Panc1 (cell line): ENCODE results near the gene LRRC41. TPM values are rescaled to one million over a fixed set of nuclear protein-coding genes. Genes with fewer than 3 reads are reported as not detected.

ENCODE experiments used
- ATAC-seq: fragments of 200-7000 bp; cut with Tn5 transposase; 2 replicates; pipeline ENCODE4 v1.9.1; 2020; ENCODE audit warnings: mild to moderate bottlenecking, moderate library complexity
- BruUV-seq: library from RNA; stranded (reverse); fragments of 400-500 nt; replicated peaks from 2 replicates; lab custom pipeline; 2021; lab: Mats Ljungman, UMichigan
- CTCF ChIA-PET: fragments of 300-600 bp; sonication (Branson Sonifier 250); formaldehyde crosslinking; loops from one replicate; lab custom pipeline; 2022; ENCODE audit warnings: antibody characterized with exemption; lab: Charles Lee
- POLR2A ChIA-PET: fragments of 300-600 bp; sonication (Branson Sonifier 250); formaldehyde crosslinking; loops from one replicate; lab custom pipeline; 2022; ENCODE audit warnings: antibody characterized with exemption; lab: Charles Lee
- DNase-seq: peaks from one replicate; pipeline ENCODE4 v3.0.0-alpha.2; 2010; ENCODE audit warnings: low read depth, low spot score
- H3K27ac ChIP-seq: 2 replicates; pipeline ENCODE4 v1.5.1; 2011; ENCODE audit warnings: mild to moderate bottlenecking, low read length, inconsistent platforms
- H3K27me3 ChIP-seq: fragments of 200-500 bp; sonication (Bioruptor generic); 2 replicates; pipeline ENCODE4 v1.6.0; 2014; ENCODE audit warnings: low read length, inconsistent platforms; ENCODE audit not compliant: control insufficient read depth, insufficient read depth
- H3K36me3 ChIP-seq: fragments of 200-500 bp; sonication (Bioruptor generic); 2 replicates; pipeline ENCODE4 v1.5.1; 2014; ENCODE audit warnings: inconsistent platforms, mild to moderate bottlenecking, low read length, moderate library complexity; ENCODE audit not compliant: control insufficient read depth, insufficient read depth
- H3K4me1 ChIP-seq: 2 replicates; pipeline ENCODE4 v1.5.1; 2011; ENCODE audit warnings: inconsistent platforms, mild to moderate bottlenecking, low read length, moderate library complexity; ENCODE audit not compliant: control insufficient read depth, insufficient read depth
- H3K4me3 ChIP-seq, 2 experiments: 2 replicates each; pipeline ENCODE4 v1.5.1; 2011 to 2012; ENCODE audit warnings: low read depth in 2 of 2, low read length in 2 of 2, mild to moderate bottlenecking in 2 of 2, inconsistent platforms in 1 of 2, moderate library complexity in 1 of 2
- H3K9me3 ChIP-seq: fragments of 200-500 bp; sonication (Bioruptor generic); 2 replicates; pipeline ENCODE4 v1.5.1; 2014; ENCODE audit warnings: low read depth, mild to moderate bottlenecking, inconsistent platforms, low read length, moderate library complexity; ENCODE audit not compliant: control insufficient read depth, insufficient read depth
- POLR2AphosphoS5 ChIP-seq: IDR thresholded peaks from 2 replicates; pipeline ENCODE4 v1.6.1; 2012; ENCODE audit warnings: mild to moderate bottlenecking, low read depth, low read length, moderate library complexity
- SIN3A ChIP-seq: IDR thresholded peaks from 2 replicates; pipeline ENCODE4 v1.6.1; 2012; ENCODE audit warnings: low read depth, mild to moderate bottlenecking, low read length, moderate library complexity, borderline replicate concordance; ENCODE audit not compliant: insufficient read depth
- TCF7L2 ChIP-seq: IDR thresholded peaks from 2 replicates; pipeline ENCODE4 v1.6.1; 2011; ENCODE audit warnings: mild to moderate bottlenecking, low read depth, low read length, inconsistent platforms
- in situ Hi-C: cut with HindIII; loops from 2 replicates; pipeline ENCODE4 v1.10.0; 2016; ENCODE audit warnings: low sequenced_read_pairs, low pct_unique_long_range_greater_than_20kb
- intact Hi-C: fragments of 100-400 bp; cut with micrococcal nuclease; formaldehyde crosslinking; loops from one replicate; pipeline ENCODE4 v1.10.0; 2022; ENCODE audit not compliant: unreplicated experiment
- total RNA-seq: library from RNA; stranded (reverse); gene quantifications from one replicate; pipeline ENCODE4 v1.2.1, GENCODE V29; 2021; ENCODE audit not compliant: unreplicated experiment
- TF ChIP-seq, protein P1 (sequence below): fragments of 450-650 bp; IDR thresholded peaks from 2 replicates; pipeline ENCODE4 v1.5.1; 2017; ENCODE audit warnings: mild to moderate bottlenecking
- TF ChIP-seq, protein P2 (sequence below), 2 experiments: IDR thresholded peaks; 2 replicates each; pipeline ENCODE4 v1.6.1; 2011 to 2012; ENCODE audit warnings: low read depth in 2 of 2, control low read depth in 1 of 2, low read length in 1 of 2, mild to moderate bottlenecking in 1 of 2, moderate library complexity in 1 of 2; ENCODE audit not compliant: insufficient read depth in 1 of 2

LRRC41 gene
- total RNA-seq, 1 experiment from 2014 or later, result 55.3 TPM

DNA sequence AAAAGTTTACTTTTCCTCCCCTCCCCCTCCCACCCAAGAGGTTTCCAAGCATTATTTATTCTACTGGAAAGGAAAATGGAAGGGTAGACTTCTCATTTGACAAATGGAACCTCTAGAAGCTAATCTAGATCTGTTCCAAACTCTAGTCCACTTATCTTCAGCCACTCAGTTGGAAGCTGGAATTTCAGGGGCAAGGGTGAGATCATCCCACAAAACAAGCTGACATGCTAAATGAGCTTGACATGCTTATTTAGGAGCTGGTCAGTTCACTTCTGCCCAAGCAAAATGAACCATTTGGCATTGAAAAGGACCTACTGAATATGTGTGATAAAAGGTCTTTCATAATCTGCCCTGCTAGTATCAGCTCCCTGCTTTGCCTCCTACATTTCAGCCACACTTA lies 5.0 kb downstream of the LRRC41 start:
- no TSS peak for BruUV-seq
- no peak for ATAC-seq
- Histone ChIP-seq H3K4me3 (no peak overlapping the region), H3K9me3 (no peaks in the 10 kb centered on the region), H3K27ac (no peak overlapping the region), H3K27me3 (no peaks in the 10 kb centered on the region), H3K4me1 (peaks cover 11% of the 10 kb centered on the region; the same call in 1 of the 2 replicates), H3K36me3 (peaks cover 19% of the 10 kb centered on the region)
- no peak for DNase-seq
- TF ChIP-seq POLR2AphosphoS5 (no peak), TCF7L2 (no peak), SIN3A (no peak)
- TF ChIP-seq, protein P1, sequence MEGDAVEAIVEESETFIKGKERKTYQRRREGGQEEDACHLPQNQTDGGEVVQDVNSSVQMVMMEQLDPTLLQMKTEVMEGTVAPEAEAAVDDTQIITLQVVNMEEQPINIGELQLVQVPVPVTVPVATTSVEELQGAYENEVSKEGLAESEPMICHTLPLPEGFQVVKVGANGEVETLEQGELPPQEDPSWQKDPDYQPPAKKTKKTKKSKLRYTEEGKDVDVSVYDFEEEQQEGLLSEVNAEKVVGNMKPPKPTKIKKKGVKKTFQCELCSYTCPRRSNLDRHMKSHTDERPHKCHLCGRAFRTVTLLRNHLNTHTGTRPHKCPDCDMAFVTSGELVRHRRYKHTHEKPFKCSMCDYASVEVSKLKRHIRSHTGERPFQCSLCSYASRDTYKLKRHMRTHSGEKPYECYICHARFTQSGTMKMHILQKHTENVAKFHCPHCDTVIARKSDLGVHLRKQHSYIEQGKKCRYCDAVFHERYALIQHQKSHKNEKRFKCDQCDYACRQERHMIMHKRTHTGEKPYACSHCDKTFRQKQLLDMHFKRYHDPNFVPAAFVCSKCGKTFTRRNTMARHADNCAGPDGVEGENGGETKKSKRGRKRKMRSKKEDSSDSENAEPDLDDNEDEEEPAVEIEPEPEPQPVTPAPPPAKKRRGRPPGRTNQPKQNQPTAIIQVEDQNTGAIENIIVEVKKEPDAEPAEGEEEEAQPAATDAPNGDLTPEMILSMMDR, result no peak
- TF ChIP-seq, protein P2, sequence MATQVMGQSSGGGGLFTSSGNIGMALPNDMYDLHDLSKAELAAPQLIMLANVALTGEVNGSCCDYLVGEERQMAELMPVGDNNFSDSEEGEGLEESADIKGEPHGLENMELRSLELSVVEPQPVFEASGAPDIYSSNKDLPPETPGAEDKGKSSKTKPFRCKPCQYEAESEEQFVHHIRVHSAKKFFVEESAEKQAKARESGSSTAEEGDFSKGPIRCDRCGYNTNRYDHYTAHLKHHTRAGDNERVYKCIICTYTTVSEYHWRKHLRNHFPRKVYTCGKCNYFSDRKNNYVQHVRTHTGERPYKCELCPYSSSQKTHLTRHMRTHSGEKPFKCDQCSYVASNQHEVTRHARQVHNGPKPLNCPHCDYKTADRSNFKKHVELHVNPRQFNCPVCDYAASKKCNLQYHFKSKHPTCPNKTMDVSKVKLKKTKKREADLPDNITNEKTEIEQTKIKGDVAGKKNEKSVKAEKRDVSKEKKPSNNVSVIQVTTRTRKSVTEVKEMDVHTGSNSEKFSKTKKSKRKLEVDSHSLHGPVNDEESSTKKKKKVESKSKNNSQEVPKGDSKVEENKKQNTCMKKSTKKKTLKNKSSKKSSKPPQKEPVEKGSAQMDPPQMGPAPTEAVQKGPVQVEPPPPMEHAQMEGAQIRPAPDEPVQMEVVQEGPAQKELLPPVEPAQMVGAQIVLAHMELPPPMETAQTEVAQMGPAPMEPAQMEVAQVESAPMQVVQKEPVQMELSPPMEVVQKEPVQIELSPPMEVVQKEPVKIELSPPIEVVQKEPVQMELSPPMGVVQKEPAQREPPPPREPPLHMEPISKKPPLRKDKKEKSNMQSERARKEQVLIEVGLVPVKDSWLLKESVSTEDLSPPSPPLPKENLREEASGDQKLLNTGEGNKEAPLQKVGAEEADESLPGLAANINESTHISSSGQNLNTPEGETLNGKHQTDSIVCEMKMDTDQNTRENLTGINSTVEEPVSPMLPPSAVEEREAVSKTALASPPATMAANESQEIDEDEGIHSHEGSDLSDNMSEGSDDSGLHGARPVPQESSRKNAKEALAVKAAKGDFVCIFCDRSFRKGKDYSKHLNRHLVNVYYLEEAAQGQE (IDR thresholded peaks at IDR 0.05; ENCODE audit: insufficient read depth in 1 of 2, low read depth in 2 of 2, low read length in 1 of 2), result no peak
- POLR2A ChIA-PET, result no interaction called here
- CTCF ChIA-PET, result interaction anchor here (0.6 to 0.7 kb wide), 2 partner anchors 16 to 21 kb away, joined by 3 to 15 read pairs; no protein-coding TSS in a partner anchor
- in situ Hi-C loops, result no loop called here
- intact Hi-C loops, result no loop called here

GRCh38 chr1:46295306-46295705 lies 8.1 kb downstream of the LRRC41 start:
- Histone ChIP-seq H3K4me1 (peaks cover 4% of the 10 kb centered on the region; the same call in 1 of the 2 replicates), H3K4me3 (no peak overlapping the region), H3K36me3 (peaks cover 19% of the 10 kb centered on the region), H3K9me3 (no peaks in the 10 kb centered on the region), H3K27ac (no peak overlapping the region), H3K27me3 (no peaks in the 10 kb centered on the region)
- POLR2A ChIA-PET, result no interaction called here
- no TSS peak for BruUV-seq
- TF ChIP-seq POLR2AphosphoS5 (no peak), TCF7L2 (no peak), SIN3A (no peak)
- TF ChIP-seq, protein P1, result no peak
- TF ChIP-seq, protein P2 (IDR thresholded peaks at IDR 0.05; ENCODE audit: insufficient read depth in 1 of 2, low read depth in 2 of 2, low read length in 1 of 2), result no peak
- DNase-seq (no peak), ATAC-seq (no peak)
- CTCF ChIA-PET, result no interaction called here
- intact Hi-C loops (no loop called here), in situ Hi-C loops (no loop called here)
